ENCODE data around the gene ZNF467.

Gene ZNF467

DNA sequence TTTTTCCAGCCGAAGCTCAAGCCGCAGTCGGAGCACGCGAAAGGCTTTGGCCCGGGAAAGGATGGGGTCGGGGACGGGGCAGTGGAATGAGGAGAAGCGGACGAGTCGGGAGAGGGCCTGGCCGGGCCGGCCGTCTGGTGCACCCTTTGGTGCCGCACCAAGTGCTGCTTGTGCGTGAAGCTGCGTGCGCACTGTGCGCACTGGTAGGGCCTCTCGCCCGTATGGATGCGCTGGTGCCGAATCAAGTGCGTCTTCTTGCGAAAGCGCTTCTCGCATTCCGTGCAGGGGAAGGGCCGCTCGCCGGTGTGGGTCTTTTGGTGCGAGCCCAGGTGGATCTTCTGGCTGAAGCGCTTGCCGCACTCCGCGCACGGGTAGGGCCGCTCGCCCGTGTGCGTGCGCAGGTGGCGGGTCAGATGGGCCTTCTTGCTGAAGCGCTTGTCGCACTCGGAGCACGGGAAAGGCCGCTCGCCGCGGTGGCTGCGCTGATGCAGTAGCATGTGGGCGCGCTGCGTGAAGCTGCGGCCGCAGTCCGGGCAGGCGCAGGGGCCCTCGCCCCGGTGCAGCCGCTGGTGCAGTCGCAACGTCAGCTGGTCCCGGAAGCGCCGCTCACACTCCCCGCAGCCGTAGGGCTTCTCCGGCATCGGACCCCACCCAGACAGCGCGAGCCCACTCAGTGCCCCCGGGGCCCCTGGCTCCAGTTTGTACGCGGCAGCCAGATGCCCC lies 7.8 kb downstream of the ZNF467 start:
- no peak for DNase-seq (ENCODE audit: low read depth)
- H3K4me3 ChIP-seq (ENCODE audit: low read length), result no peak overlapping the region
- TF ChIP-seq, protein P1, sequence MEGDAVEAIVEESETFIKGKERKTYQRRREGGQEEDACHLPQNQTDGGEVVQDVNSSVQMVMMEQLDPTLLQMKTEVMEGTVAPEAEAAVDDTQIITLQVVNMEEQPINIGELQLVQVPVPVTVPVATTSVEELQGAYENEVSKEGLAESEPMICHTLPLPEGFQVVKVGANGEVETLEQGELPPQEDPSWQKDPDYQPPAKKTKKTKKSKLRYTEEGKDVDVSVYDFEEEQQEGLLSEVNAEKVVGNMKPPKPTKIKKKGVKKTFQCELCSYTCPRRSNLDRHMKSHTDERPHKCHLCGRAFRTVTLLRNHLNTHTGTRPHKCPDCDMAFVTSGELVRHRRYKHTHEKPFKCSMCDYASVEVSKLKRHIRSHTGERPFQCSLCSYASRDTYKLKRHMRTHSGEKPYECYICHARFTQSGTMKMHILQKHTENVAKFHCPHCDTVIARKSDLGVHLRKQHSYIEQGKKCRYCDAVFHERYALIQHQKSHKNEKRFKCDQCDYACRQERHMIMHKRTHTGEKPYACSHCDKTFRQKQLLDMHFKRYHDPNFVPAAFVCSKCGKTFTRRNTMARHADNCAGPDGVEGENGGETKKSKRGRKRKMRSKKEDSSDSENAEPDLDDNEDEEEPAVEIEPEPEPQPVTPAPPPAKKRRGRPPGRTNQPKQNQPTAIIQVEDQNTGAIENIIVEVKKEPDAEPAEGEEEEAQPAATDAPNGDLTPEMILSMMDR (IDR thresholded peaks at IDR 0.05; ENCODE audit: insufficient read depth, low read depth, low read length, missing control alignments), result no peak

DNA sequence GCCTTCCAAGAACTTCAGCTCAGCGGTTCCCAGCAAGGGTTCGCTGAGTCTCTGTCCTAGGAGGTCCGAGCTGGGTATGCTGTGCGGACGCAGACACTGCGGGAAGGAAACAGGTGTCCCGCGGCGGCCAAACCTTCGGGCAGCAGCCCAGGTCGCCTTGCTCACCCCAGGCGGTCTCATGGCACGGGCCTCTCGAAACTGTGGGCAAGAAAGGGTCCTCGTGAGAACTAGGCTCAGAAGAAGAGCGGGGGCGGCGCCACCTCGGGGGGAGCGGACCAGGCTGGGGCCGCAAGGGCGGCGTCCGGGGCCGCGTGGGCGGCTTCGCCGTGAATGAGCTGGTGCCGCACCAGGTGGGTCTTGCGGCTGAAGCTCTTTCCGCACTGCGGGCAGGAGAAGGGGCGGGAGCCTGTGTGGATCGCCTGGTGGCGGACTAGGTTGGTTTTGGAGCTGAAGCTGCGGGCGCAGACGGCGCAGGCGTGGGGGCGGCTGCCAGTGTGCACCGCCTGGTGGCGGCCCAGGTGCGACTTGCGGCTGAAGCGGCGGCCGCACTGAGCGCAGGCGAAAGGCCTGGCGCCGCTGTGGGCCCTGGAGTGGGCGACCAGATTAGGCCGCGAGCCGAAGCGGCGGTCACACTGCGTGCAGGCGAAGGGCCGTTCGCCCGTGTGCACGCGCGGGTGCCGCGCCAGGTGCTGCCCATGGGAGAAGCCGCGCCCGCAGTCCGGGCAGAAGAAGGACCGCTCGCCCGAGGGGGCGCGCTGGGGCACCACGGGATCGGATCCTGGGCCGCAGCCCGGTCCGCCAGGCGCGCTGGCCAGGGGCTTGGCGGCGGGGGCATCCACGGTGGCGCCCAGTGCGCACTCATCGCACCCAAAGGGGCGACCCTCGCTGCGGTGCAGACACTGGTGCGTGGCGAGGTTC lies 8.6 kb downstream of the ZNF467 start:
- H3K4me3 ChIP-seq (ENCODE audit: low read length), result no peak overlapping the region
- DNase-seq (ENCODE audit: low read depth), result peak; percentile 46
- TF ChIP-seq, protein P1 (IDR thresholded peaks at IDR 0.05; ENCODE audit: insufficient read depth, low read depth, low read length, missing control alignments), result peak; percentile 7

DNA sequence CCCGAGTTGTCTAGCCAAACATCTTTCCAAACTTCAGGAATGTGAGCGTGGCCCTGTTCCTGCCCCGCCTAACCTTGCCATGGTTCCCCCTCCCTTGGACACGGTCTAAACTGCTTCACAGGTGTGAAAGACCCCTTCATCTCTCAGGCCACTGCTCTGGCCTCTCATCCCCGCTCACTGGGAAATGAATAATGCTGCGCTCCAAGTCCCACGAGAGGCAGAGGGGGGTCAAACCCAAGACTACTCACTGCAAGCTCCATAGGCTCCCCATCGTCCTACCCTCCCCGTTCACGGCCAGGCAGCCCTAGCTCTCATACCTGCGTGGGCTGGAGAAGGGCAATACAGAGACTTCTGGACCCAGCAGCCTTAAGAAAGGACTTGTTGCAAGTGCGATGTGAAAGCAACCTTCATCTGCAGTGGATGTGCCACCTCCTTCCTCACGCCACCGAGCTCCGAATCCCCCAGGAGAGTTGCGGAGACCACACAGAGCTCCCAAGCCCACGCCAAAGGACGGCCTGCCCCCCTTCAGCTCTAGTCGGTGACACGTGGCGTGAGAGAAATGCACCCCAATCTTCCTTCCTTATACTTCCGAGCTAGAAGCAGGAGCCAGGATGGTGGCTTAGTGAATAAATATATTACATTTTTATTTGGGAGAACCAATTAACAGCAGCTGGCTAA lies 9.7 kb downstream of the ZNF467 start:
- TF ChIP-seq, protein P1 (IDR thresholded peaks at IDR 0.05; ENCODE audit: insufficient read depth, low read depth, low read length, missing control alignments), result no peak
- H3K4me3 ChIP-seq (ENCODE audit: low read length), result no peak overlapping the region
- DNase-seq (ENCODE audit: low read depth), result no peak

DNA sequence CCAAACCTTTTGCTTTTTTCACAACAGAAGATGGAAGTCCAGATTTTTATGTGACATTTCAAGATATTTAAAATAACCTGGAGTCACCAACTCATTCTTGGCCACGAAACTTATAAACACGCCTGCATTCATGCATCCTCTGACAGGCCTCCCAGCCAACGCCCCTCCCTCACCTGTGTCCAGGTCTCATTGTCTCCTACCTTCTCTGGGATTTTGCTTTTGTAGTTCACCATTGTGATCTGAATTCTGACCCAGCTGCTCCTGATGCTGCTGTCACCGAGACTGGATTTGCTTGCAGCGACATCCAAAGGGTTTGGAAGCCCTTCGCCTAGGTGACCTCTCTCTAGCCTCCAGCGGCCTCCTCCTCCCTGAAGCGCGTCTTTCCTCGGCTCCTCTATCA lies 10.8 kb downstream of the ZNF467 start:
- no peak for DNase-seq (ENCODE audit: low read depth)
- TF ChIP-seq, protein P1 (IDR thresholded peaks at IDR 0.05; ENCODE audit: insufficient read depth, low read depth, low read length, missing control alignments), result no peak
- H3K4me3 ChIP-seq (ENCODE audit: low read length), result no peak overlapping the region

DNA sequence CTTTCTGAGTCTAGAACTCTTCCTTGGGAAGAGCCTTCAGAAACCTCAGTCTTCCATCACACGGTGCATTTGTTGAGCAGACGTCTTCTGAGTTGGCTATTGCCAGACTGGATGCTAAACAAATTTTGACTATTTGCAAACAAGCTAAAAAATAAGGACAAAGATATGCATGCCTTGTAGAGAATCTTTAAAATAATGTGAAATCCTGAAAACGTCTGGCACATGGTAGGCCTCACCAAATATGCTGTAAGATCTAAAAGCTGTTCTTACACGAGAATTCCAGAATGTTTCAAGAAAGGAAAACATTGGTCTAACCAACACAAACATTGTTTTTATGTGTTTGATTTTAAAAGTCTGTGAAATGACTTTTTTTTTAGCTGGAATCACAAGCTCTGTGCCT lies 11.3 kb downstream of the ZNF467 start:
- H3K4me3 ChIP-seq (ENCODE audit: low read length), result no peak overlapping the region
- TF ChIP-seq, protein P1 (IDR thresholded peaks at IDR 0.05; ENCODE audit: insufficient read depth, low read depth, low read length, missing control alignments), result no peak
- DNase-seq (ENCODE audit: low read depth), result no peak

DNA sequence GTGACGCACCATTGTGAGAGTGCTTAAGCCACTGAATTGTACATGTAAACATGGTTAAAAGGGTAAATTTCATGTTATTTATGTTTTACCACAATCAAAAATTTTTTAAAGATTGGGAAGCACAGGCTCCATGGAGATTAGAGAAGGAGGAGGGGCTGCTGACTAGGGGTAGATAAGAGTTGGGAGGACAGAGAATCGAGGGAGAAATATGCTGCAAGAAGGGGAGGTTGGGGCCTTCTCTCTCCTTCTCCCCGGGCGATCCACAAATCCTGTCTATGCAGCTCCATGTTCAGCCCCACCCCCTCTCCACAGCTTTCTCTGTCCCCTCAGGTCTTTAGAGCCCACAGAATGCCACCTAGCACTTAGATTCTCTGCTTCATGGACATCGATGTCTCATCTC lies 12.1 kb downstream of the ZNF467 start:
- TF ChIP-seq, protein P1 (IDR thresholded peaks at IDR 0.05; ENCODE audit: insufficient read depth, low read depth, low read length, missing control alignments), result no peak
- no peak overlapping the region for H3K4me3 ChIP-seq (ENCODE audit: low read length)
- DNase-seq (ENCODE audit: low read depth), result no peak
